A549 treated with ZK216348 at 1 μM for 4 hours (cell line): Measurements from ENCODE around the gene C6orf120. TPM values are rescaled to one million over a fixed set of nuclear protein-coding genes. Genes with fewer than 3 reads are reported as not detected.

ENCODE experiments used
- total RNA-seq: library from RNA; stranded (reverse); fragments of 200-300 nt; extraction: Qiagen RNA extraction; gene quantifications from 5 replicates; pipeline ENCODE4 v1.2.3, GENCODE V29; 2022; ENCODE audit warnings: low read depth

Gene C6orf120
- 8.3 to 15.1 TPM (median 12.6 TPM) in 5 replicates for total RNA-seq

GRCh38 chr6:169701954-169702839 lies at the start of gene C6orf120, which contains the start of gene WDR27:
Gene C6orf120 (plus strand): TSS chr6:169702126. CDS start chr6:169702460, 334 bp downstream.
Gene WDR27 (minus strand): TSS chr6:169702029. CDS start chr6:169689005, 13,024 bp downstream.

GRCh38 chr6:169724494-169725124 lies 22.7 kb downstream of the C6orf120 start, which contains the start of gene PHF10:
Gene PHF10 (minus strand): TSS chr6:169724500. CDS start chr6:169723931, 569 bp downstream.

GRCh38 chr6:169751242-169752073 lies 49.5 kb downstream of the C6orf120 start, which contains the start of the genes DYNLT2 and ERMARD:
Gene DYNLT2 (minus strand): TSS chr6:169751572. CDS start chr6:169751458, 114 bp downstream.
Gene ERMARD (plus strand): TSS chr6:169751622. CDS start chr6:169751658, 36 bp downstream.

Other genes starting within 250 kb of the C6orf120 start
- gene WDR27, start 97 bp upstream of the C6orf120 start, total RNA-seq = 5.3 to 16.8 TPM (median 13.1 TPM) in 5 replicates
- 19.8 to 24.0 TPM (median 22.5 TPM) in 5 replicates for gene PHF10, start 22.4 kb downstream of the C6orf120 start, total RNA-seq
- 0.43 to 1.2 TPM (median 0.67 TPM) in 5 replicates for gene DYNLT2, start 49.4 kb downstream of the C6orf120 start, total RNA-seq
- 6.9 to 11.3 TPM (median 7.6 TPM) in 5 replicates for gene ERMARD, start 49.5 kb downstream of the C6orf120 start, total RNA-seq